Neural cell (in vitro differentiated cells): ENCODE measurements around the gene GRIN3B. TPM values are rescaled to one million over a fixed set of nuclear protein-coding genes. Genes with fewer than 3 reads are reported as not detected.

Source experiments
- H2AFZ ChIP-seq: fragments of 200-600, 300-800 bp; sonication (generic), shearing (Covaris generic); 2 replicates; pipeline ENCODE4 v1.6.0; 2014; ENCODE audit warnings: low read depth, mild to moderate bottlenecking, antibody characterized with exemption, low read length, moderate library complexity
- H3F3A ChIP-seq: fragments of 200-600 bp; shearing (Covaris generic); 2 replicates; pipeline ENCODE4 v1.6.1; 2016; ENCODE audit warnings: mild to moderate bottlenecking, moderate library complexity, mixed read lengths, antibody characterized with exemption, low read length; ENCODE audit not compliant: insufficient read depth, poor library complexity, severe bottlenecking
- H3K27ac ChIP-seq: fragments of 200-600, 300-800 bp; sonication (generic), shearing (Covaris generic); 2 replicates; pipeline ENCODE4 v1.5.1; 2014; ENCODE audit warnings: mild to moderate bottlenecking, low read length, moderate library complexity
- H3K27me3 ChIP-seq: fragments of 300-800, 200-600 bp; sonication (generic), shearing (Covaris generic); 2 replicates; pipeline ENCODE4 v1.6.0; 2014; ENCODE audit warnings: mild to moderate bottlenecking, low read depth, low read length, moderate library complexity; ENCODE audit not compliant: insufficient read depth
- H3K36me3 ChIP-seq: fragments of 300-800, 200-600 bp; sonication (generic), shearing (Covaris generic); 2 replicates; pipeline ENCODE4 v1.5.1; 2014; ENCODE audit warnings: mild to moderate bottlenecking, antibody characterized with exemption, low read length, moderate library complexity; ENCODE audit not compliant: insufficient read depth
- H3K4me2 ChIP-seq: fragments of 300-800, 200-600 bp; sonication (generic), shearing (Covaris generic); 2 replicates; pipeline ENCODE4 v1.6.0; 2014; ENCODE audit warnings: mild to moderate bottlenecking, low read length
- H3K4me3 ChIP-seq: fragments of 300-800, 200-600 bp; sonication (generic), shearing (Covaris generic); 2 replicates; pipeline ENCODE4 v1.5.1; 2014; ENCODE audit warnings: mild to moderate bottlenecking, low read length, moderate library complexity
- H3K79me2 ChIP-seq: fragments of 200-600 bp; shearing (Covaris generic); replicated peaks from 2 replicates; pipeline ENCODE4 v1.6.0; 2014; ENCODE audit warnings: mild to moderate bottlenecking, low read length, moderate library complexity; ENCODE audit not compliant: insufficient read depth
- H3K9ac ChIP-seq: fragments of 300-800, 200-600 bp; sonication (generic), shearing (Covaris generic); 2 replicates; pipeline ENCODE4 v1.6.1; 2016; ENCODE audit warnings: mild to moderate bottlenecking, low read length, mixed read lengths
- H3K9me2 ChIP-seq: fragments of 200-600 bp; shearing (Covaris generic); 2 replicates; pipeline ENCODE4 v1.6.1; 2016; ENCODE audit warnings: mild to moderate bottlenecking, low read length, mixed read lengths; ENCODE audit not compliant: insufficient read depth
- H3K9me3 ChIP-seq: fragments of 200-600, 300-800 bp; sonication (generic), shearing (Covaris generic); 2 replicates; pipeline ENCODE4 v1.6.1; 2016; ENCODE audit warnings: mild to moderate bottlenecking, mixed run types, low read length, moderate library complexity, mixed read lengths
- H4K20me1 ChIP-seq: fragments of 200-600 bp; shearing (Covaris generic); 2 replicates; pipeline ENCODE4 v1.6.1; 2016; ENCODE audit warnings: mild to moderate bottlenecking, mixed run types; ENCODE audit not compliant: insufficient read depth
- EZH2 ChIP-seq: fragments of 200-600, 300-800 bp; shearing (Covaris generic), sonication (generic); IDR thresholded peaks from 2 replicates; pipeline ENCODE4 v1.6.1; 2014; ENCODE audit warnings: antibody characterized with exemption, low read length, borderline replicate concordance, mild to moderate bottlenecking; ENCODE audit not compliant: insufficient read depth, poor library complexity, severe bottlenecking
- MXI1 ChIP-seq: fragments of 450-650 bp; conservative IDR thresholded peaks from 2 replicates; pipeline ENCODE4 v1.6.1; 2014; ENCODE audit warnings: antibody characterized with exemption, mild to moderate bottlenecking; ENCODE audit not compliant: poor library complexity, severe bottlenecking
- POLR2AphosphoS5 ChIP-seq: IDR thresholded peaks from 2 replicates; pipeline ENCODE4 v1.6.1; 2012
- RAD21 ChIP-seq: fragments of 450-650 bp; conservative IDR thresholded peaks from 2 replicates; pipeline ENCODE4 v1.6.1; 2014; ENCODE audit warnings: antibody characterized with exemption, mild to moderate bottlenecking, moderate library complexity
- REST ChIP-seq: IDR thresholded peaks from 2 replicates; pipeline ENCODE4 v1.6.1; 2012; ENCODE audit warnings: borderline replicate concordance
- SMC3 ChIP-seq: fragments of 450-650 bp; conservative IDR thresholded peaks from 2 replicates; pipeline ENCODE4 v1.6.1; 2014; ENCODE audit warnings: antibody characterized with exemption, mild to moderate bottlenecking, moderate library complexity; ENCODE audit not compliant: poor library complexity
- TAF1 ChIP-seq: IDR thresholded peaks from 2 replicates; pipeline ENCODE4 v1.6.1; 2012; ENCODE audit warnings: low read depth
- polyA plus RNA-seq: library from polyadenylated mRNA; depleted of rRNA; stranded (reverse); fragments of >200 nt; gene quantifications from 2 replicates; pipeline ENCODE4 v1.2.3, GENCODE V29; 2014
- TF ChIP-seq, protein P1 (sequence below): fragments of 450-650 bp; IDR thresholded peaks from 2 replicates; pipeline ENCODE4 v1.5.1; 2014; ENCODE audit warnings: antibody characterized with exemption, mild to moderate bottlenecking, moderate library complexity; ENCODE audit not compliant: poor library complexity, severe bottlenecking

Gene GRIN3B
- polyA plus RNA-seq, 1 donor from 2014 or later = 0.46 TPM

GRCh38 chr19:1054102-1055027 is 54.1 kb downstream of the GRIN3B start:
- H4K20me1 ChIP-seq = no peaks in the 10 kb centered on the region
- H3K79me2 ChIP-seq = no peaks in the 10 kb centered on the region
- H3K27me3 ChIP-seq = no peaks in the 10 kb centered on the region
- no peak overlapping the region for H3K27ac ChIP-seq
- H2AFZ ChIP-seq = no peak overlapping the region
- H3K9me2 ChIP-seq = no peaks in the 10 kb centered on the region
- H3K4me3 ChIP-seq = no peak overlapping the region
- no peak overlapping the region for H3K9ac ChIP-seq
- TF ChIP-seq SMC3 (no peak), EZH2 (no peak), REST (no peak), MXI1 (no peak), TAF1 (no peak)
- TF ChIP-seq, protein P1, sequence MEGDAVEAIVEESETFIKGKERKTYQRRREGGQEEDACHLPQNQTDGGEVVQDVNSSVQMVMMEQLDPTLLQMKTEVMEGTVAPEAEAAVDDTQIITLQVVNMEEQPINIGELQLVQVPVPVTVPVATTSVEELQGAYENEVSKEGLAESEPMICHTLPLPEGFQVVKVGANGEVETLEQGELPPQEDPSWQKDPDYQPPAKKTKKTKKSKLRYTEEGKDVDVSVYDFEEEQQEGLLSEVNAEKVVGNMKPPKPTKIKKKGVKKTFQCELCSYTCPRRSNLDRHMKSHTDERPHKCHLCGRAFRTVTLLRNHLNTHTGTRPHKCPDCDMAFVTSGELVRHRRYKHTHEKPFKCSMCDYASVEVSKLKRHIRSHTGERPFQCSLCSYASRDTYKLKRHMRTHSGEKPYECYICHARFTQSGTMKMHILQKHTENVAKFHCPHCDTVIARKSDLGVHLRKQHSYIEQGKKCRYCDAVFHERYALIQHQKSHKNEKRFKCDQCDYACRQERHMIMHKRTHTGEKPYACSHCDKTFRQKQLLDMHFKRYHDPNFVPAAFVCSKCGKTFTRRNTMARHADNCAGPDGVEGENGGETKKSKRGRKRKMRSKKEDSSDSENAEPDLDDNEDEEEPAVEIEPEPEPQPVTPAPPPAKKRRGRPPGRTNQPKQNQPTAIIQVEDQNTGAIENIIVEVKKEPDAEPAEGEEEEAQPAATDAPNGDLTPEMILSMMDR = no peak
- no peak overlapping the region for H3K4me2 ChIP-seq
- peaks cover 12% of the 10 kb centered on the region for H3K36me3 ChIP-seq
- no peaks in the 10 kb centered on the region for H3F3A ChIP-seq
- H3K9me3 ChIP-seq = peaks cover 28% of the 10 kb centered on the region

- no peaks in the 10 kb centered on the region for H3K9me2 ChIP-seq
- H3K4me2 ChIP-seq = no peak overlapping the region
- H3K27me3 ChIP-seq = no peaks in the 10 kb centered on the region
- TF ChIP-seq SMC3 (no peak), EZH2 (no peak), TAF1 (no peak), RAD21 (no peak), POLR2AphosphoS5 (no peak), MXI1 (no peak), REST (no peak)
- TF ChIP-seq, protein P1 = no peak
- H2AFZ ChIP-seq = no peak overlapping the region
- no peaks in the 10 kb centered on the region for H3K79me2 ChIP-seq
- H3K27ac ChIP-seq = no peak overlapping the region
- H4K20me1 ChIP-seq = no peaks in the 10 kb centered on the region
- H3K9me3 ChIP-seq = peaks cover 28% of the 10 kb centered on the region
- no peak overlapping the region for H3K4me3 ChIP-seq
- H3K9ac ChIP-seq = no peak overlapping the region
- H3F3A ChIP-seq = no peaks in the 10 kb centered on the region
- peaks cover 12% of the 10 kb centered on the region for H3K36me3 ChIP-seq
Observed at GRCh38 chr19:1055028-1055425, 54.8 kb downstream of the GRIN3B start.
